GM10266 (cell line): ENCODE results near the gene KIF21B.

Experiments
- DNase-seq: peaks from one replicate; pipeline ENCODE4 v3.0.0; 2012; ENCODE audit errors: extremely low spot score
- TF ChIP-seq, protein P1 (sequence below): IDR thresholded peaks from 2 replicates; pipeline ENCODE4 v1.5.1; 2012; ENCODE audit warnings: mild to moderate bottlenecking, low read depth; ENCODE audit not compliant: control insufficient read depth, insufficient read depth; ENCODE audit errors: missing control alignments

KIF21B gene

DNA sequence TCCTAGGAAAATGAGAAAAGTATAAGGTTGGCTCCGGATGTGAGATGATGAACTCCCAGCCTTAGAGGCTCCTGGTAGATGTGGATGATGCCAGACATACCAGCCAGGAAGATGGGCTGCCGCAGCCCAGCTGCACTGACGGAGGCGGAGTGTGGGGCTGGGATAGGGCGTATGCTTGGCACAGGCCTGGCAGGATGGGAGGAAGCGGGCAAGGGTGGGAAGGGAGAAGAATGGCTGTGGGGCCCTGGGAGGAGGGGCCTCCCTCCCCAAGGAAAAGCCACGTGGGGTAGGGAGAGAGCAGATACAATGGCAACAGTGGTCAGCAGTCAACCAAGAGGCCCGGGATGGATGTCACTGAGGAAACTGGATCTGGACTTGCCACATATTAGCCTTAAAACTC lies 41.3 kb upstream of the KIF21B start:
- DNase-seq, result no peak
- TF ChIP-seq, protein P1, sequence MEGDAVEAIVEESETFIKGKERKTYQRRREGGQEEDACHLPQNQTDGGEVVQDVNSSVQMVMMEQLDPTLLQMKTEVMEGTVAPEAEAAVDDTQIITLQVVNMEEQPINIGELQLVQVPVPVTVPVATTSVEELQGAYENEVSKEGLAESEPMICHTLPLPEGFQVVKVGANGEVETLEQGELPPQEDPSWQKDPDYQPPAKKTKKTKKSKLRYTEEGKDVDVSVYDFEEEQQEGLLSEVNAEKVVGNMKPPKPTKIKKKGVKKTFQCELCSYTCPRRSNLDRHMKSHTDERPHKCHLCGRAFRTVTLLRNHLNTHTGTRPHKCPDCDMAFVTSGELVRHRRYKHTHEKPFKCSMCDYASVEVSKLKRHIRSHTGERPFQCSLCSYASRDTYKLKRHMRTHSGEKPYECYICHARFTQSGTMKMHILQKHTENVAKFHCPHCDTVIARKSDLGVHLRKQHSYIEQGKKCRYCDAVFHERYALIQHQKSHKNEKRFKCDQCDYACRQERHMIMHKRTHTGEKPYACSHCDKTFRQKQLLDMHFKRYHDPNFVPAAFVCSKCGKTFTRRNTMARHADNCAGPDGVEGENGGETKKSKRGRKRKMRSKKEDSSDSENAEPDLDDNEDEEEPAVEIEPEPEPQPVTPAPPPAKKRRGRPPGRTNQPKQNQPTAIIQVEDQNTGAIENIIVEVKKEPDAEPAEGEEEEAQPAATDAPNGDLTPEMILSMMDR, result no peak

DNA sequence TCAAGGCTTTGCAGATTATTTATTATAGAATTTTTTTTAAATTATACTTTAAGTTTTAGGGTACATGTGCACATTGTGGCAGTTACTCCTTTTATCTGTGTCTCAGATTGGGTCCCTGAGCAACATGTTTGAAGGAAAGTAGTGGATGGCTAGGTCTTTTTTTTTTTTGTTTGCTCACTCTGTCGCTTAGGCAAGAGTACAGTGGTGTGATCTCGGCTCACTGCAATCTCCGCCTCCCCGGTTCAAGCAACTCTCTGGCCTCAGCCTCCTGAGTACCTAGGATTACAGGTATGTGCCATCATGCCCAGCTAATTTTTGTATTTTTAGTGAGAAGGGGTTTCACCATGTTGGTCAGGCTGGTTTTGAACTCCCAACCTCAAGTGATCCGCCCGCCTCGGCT lies 39.6 kb upstream of the KIF21B start:
- no peak for DNase-seq
- TF ChIP-seq, protein P1, result no peak

DNA sequence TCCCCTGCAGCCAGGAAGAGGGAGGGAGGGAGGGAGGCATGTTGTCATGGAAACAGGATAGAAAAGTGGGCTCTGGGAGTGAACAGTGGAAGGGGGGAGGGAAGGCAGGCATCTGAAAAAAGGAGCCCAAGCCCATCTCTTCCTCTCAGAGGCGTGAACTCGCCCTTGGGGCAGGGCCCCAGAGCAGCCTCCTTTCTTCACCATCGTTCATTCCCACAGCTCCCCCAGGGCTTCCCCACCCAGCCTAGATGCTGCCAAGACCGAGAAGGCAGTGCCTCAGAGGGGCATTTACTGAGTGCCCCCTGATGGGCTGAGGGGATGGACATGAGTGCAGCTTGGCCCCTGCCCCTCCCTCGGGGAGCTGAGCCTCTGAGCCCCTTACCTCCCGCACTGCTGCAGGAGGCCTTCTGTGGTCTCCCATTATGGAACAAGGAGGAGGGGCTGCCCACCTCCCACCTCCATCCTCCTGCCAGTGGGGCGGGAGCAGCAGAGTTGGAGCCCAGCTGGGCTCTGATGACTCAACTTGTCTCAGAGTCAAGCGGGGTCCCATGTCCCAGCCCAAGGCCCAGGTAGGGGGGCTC lies 39.1 kb upstream of the KIF21B start:
- DNase-seq, result no peak
- TF ChIP-seq, protein P1, result no peak

DNA sequence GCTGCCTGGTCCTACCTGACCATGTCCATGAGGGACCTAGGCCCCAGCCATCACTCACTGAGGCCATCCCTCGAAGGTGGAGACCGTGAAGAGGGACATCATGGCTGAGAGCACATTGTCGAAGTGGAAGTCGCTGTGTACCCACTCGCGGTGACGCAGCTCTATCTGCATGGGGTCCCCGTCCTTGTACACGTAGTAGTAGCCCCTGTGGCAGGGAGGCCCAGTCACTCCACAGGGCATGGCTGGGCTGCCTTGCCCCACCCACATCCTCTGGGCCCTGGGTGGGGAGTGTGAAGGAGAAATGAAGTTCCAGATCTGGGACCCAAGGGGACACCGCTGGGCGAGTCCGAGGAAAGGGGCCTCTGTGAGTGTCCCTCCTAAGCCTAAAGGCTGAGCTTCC lies 38.4 kb upstream of the KIF21B start:
- TF ChIP-seq, protein P1, result no peak
- DNase-seq, result no peak

DNA sequence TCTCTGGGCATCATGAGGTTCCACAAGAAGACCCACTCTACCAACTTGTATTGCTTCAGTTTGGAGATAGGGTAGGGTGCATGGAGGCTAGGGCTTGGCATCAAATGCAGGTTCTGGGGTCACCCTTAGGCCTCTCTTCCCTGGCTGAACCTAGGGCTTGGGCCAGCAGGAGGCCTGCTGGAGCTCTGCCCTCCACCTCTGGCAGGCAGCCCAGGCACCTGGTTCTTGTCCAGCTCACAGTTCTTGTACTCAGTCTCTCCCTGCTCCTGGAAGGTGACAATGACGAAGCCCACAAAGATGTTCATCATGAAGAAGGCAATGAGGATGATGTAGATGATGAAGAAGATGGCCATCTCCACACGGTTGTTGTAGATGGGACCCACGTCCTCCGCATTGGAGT lies 37.5 kb upstream of the KIF21B start:
- TF ChIP-seq, protein P1, result no peak

DNA sequence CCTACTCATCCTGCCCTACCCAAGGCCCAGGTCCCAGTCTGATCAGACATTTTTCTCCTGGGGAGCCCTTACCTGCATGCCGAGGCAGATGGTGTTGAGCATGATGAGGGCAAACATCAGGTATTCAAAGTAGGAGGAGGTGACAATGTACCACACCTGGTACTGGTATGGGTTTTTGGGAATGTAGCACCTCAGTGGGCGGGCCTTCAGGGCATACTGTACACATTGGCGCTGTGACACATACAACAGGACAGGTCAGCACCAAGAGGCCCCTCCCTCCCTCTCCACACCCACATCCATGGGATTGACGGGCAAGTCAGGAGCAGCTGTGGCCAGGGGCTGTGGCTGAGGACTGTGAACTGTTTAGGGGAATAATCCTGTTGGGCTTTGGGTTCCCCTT lies 37.1 kb upstream of the KIF21B start:
- DNase-seq, result no peak
- TF ChIP-seq, protein P1, result no peak

More for the DNA sequence above, 37.5 kb upstream of the KIF21B start:
- no peak for DNase-seq

DNA sequence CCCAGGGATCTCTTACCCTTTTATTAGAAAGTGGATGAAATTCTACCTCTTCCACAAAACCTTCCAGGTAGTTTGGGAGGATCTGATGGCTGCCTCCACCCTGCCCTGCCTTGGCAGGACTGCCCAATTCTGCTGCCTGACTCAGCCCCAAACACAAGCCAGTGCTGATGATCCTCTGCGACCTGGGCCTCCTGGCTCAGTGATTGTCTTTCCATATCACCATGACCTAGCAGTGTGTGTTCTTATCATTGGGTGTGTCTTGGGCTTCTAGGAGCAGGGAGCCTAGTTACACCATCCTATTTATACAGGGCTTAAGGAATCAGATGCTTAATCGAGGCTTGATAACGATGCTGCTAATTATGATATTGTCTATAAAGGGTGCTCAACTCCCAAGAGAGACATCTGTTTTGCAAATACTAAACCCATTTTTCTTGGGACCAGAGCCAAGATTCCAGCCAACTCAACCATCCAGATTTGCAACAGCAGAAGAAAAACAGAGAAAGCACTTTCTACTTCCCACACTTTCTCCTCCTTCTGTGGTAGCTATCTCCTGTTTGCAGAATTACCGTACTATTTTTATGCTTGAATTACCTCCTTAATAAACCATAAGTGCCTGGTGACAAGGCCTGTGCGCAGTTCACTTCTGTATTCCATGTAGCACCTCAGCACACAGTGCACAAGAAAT lies 36.5 kb upstream of the KIF21B start:
- DNase-seq, result no peak
- TF ChIP-seq, protein P1, result no peak
